Testis (tissue), 2 donors: Measurements from ENCODE around the gene SLFNL1.

ENCODE experiments used
- CTCF ChIP-seq, 3 experiments: fragments of 450-650 bp in 2 of 3; fragments of 200-600 bp in 1 of 3; sonication (generic) in 1 of 3; IDR thresholded peaks; one replicate each; pipeline ENCODE4 v1.5.1; 2016 to 2019; ENCODE audit warnings: antibody characterized with exemption in 3 of 3, mild to moderate bottlenecking in 2 of 3, moderate library complexity in 1 of 3
- POLR2A ChIP-seq: fragments of 450-650 bp; IDR thresholded peaks from one replicate; pipeline ENCODE4 v1.6.1; 2017; ENCODE audit warnings: antibody characterized with exemption, mild to moderate bottlenecking, moderate library complexity

GRCh38 chr1:41020654-41021053, 871 bp downstream of the SLFNL1 start:
- TF ChIP-seq CTCF (IDR thresholded peaks at IDR 0.05), result no peak
- no peak for TF ChIP-seq POLR2A
